Peyer's patch (tissue), 4 donors: ENCODE data around the gene CERT1. TPM values are rescaled to one million over a fixed set of nuclear protein-coding genes. Genes with fewer than 3 reads are reported as not detected.

Experiments
- DNase-seq, 3 donors: peaks; one replicate each; pipeline ENCODE4 v3.0.0-alpha.2; 2017 to 2019
- H3K27ac ChIP-seq, 4 donors: fragments of 200-600 bp; sonication (generic); one replicate each; pipeline ENCODE4 v1.5.1; 2016 to 2019
- H3K27me3 ChIP-seq, 2 donors: fragments of 200-600 bp; sonication (generic); one replicate each; pipeline ENCODE4 v1.5.1; 2019
- H3K36me3 ChIP-seq, 3 donors: fragments of 200-600 bp; sonication (generic); one replicate each; pipeline ENCODE4 v1.5.1; 2016 to 2019
- H3K4me1 ChIP-seq, 4 donors: fragments of 200-600 bp; sonication (generic); one replicate each; pipeline ENCODE4 v1.5.1; 2016 to 2019
- H3K4me3 ChIP-seq, 4 donors: fragments of 200-600 bp; sonication (generic); 1 replicate in 3 of 4; 2 replicates in 1 of 4; pipeline ENCODE4 v1.5.1; 2016 to 2019; ENCODE audit warnings: mild to moderate bottlenecking in 1 of 4
- H3K9me3 ChIP-seq, 4 donors: fragments of 200-600 bp; sonication (generic); one replicate each; pipeline ENCODE4 v1.5.1; 2016 to 2019; ENCODE audit warnings: mild to moderate bottlenecking in 1 of 4
- CTCF ChIP-seq, 6 experiments: fragments of 450-650 bp in 4 of 6; fragments of 200-600 bp in 2 of 6; sonication (generic) in 1 of 6; IDR thresholded peaks; one replicate each; pipeline ENCODE4 v1.5.1; 2017 to 2019; ENCODE audit warnings: antibody characterized with exemption in 6 of 6, mild to moderate bottlenecking in 3 of 6, moderate library complexity in 1 of 6
- POLR2A ChIP-seq, 2 donors: fragments of 450-650 bp; IDR thresholded peaks; one replicate each; pipeline ENCODE4 v1.5.1; 2017; ENCODE audit warnings: antibody characterized with exemption in 2 of 2, mild to moderate bottlenecking in 2 of 2, moderate library complexity in 2 of 2
- total RNA-seq, 4 donors: library from RNA; depleted of rRNA; stranded (reverse); fragments of >200 nt; gene quantifications; one replicate each; pipeline ENCODE4 v1.1.0, GENCODE V29; 2016

CERT1 gene
- total RNA-seq, 4 donors from 2014 or later: 32.2 to 52.0 (median 39.6) TPM

DNA sequence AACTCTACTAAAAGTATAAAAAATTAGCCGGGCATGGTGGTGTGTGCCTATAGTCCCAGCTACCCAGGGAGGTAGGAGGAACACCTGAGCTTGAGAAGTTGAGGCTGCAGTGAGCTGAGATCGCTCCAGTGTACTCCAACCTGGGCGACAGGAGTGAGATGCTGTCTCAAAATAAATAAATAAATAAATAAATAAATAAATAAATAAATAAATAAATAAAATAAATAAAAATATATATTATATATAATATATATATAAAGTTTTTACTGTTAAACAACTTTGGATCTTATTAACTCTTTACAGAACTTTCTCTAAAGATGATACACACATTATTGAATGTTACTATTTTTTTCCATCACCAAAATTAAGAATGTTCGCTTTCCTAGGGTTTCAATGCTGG, 136.0 kb downstream of the CERT1 start:
- no peak for DNase-seq
- Histone ChIP-seq H3K27me3 (no peaks in the 10 kb centered on the region), H3K36me3 (peaks cover 0 to 65% (median 0%) of the 10 kb centered on the region in 3 donors)

GRCh38 chr5:75374394-75374814, 137.0 kb downstream of the CERT1 start:
- H3K36me3 ChIP-seq: peaks cover 0 to 55% (median 0%) of the 10 kb centered on the region in 3 donors
- H3K4me3 ChIP-seq: no peak overlapping the region
- H3K27me3 ChIP-seq: no peaks in the 10 kb centered on the region
- TF ChIP-seq CTCF (IDR thresholded peaks at IDR 0.05): no peak
- TF ChIP-seq POLR2A (IDR thresholded peaks at IDR 0.05): no peak
- H3K9me3 ChIP-seq: no peaks in the 10 kb centered on the region
- H3K27ac ChIP-seq: no peak overlapping the region
- no peak for DNase-seq
- no peaks in the 10 kb centered on the region for H3K4me1 ChIP-seq

More for the DNA sequence above, 136.0 kb downstream of the CERT1 start:
- Histone ChIP-seq H3K4me1 (no peaks in the 10 kb centered on the region), H3K9me3 (no peaks in the 10 kb centered on the region), H3K4me3 (no peak overlapping the region), H3K27ac (no peak overlapping the region)
- no peak for TF ChIP-seq CTCF (IDR thresholded peaks at IDR 0.05)
- no peak for TF ChIP-seq POLR2A (IDR thresholded peaks at IDR 0.05)

DNA sequence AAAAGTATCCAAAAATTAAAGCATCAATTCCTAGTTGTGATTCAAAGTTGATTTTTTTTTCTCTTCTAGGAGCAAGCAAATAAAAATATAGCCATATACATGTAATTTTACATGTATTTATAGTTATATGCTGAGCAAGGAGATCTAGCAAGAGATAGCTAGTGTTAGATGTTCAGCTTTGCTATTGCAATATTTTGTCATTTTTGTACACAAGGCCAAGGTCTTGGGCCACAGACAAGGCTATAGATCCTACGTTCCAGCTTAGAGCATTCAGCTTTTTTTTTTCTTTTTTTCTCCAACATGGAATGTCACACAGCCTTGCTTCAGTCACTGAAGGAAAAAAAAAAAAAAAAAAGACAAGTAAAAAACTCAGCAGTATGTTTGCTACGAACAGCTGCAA, 137.6 kb downstream of the CERT1 start:
- Histone ChIP-seq H3K4me1 (no peaks in the 10 kb centered on the region), H3K27ac (no peak overlapping the region), H3K27me3 (no peaks in the 10 kb centered on the region), H3K36me3 (peaks cover 0 to 50% (median 0%) of the 10 kb centered on the region in 3 donors), H3K4me3 (no peak overlapping the region), H3K9me3 (no peaks in the 10 kb centered on the region)
- no peak for TF ChIP-seq CTCF (IDR thresholded peaks at IDR 0.05)
- no peak for TF ChIP-seq POLR2A (IDR thresholded peaks at IDR 0.05)
- DNase-seq: no peak

- no peaks in the 10 kb centered on the region for H3K9me3 ChIP-seq
- H3K27me3 ChIP-seq: no peaks in the 10 kb centered on the region
- no peak for DNase-seq
- H3K27ac ChIP-seq: no peak overlapping the region
- no peaks in the 10 kb centered on the region for H3K4me1 ChIP-seq
- TF ChIP-seq CTCF (IDR thresholded peaks at IDR 0.05) (no peak), POLR2A (IDR thresholded peaks at IDR 0.05) (no peak)
- H3K4me3 ChIP-seq: no peak overlapping the region
- peaks cover 0 to 11% (median 0%) of the 10 kb centered on the region in 3 donors for H3K36me3 ChIP-seq
These were observed 143.0 kb downstream of the CERT1 start for GRCh38 chr5:75368391-75368790.

- DNase-seq: no peak
- no peak overlapping the region for H3K27ac ChIP-seq
- H3K36me3 ChIP-seq: peaks cover 0 to 4% (median 0%) of the 10 kb centered on the region in 3 donors
- TF ChIP-seq CTCF (IDR thresholded peaks at IDR 0.05) (no peak), POLR2A (IDR thresholded peaks at IDR 0.05) (no peak)
- H3K9me3 ChIP-seq: no peaks in the 10 kb centered on the region
- H3K4me1 ChIP-seq: no peaks in the 10 kb centered on the region
- H3K27me3 ChIP-seq: no peaks in the 10 kb centered on the region
- no peak overlapping the region for H3K4me3 ChIP-seq
These were observed 144.0 kb downstream of the CERT1 start for GRCh38 chr5:75367401-75367800.

GRCh38 chr5:75366787-75367186, 144.6 kb downstream of the CERT1 start:
- TF ChIP-seq POLR2A (IDR thresholded peaks at IDR 0.05): no peak
- no peak for TF ChIP-seq CTCF (IDR thresholded peaks at IDR 0.05)
- Histone ChIP-seq H3K9me3 (no peaks in the 10 kb centered on the region), H3K36me3 (peaks cover 0 to 7% (median 0%) of the 10 kb centered on the region in 3 donors), H3K4me1 (no peaks in the 10 kb centered on the region), H3K4me3 (no peak overlapping the region), H3K27me3 (no peaks in the 10 kb centered on the region), H3K27ac (no peak overlapping the region)
- no peak for DNase-seq
